Stimulated activated CD4-positive, alpha-beta T cell treated with anti-CD3 and anti-CD28 coated beads, Interleukin-1b, Interleukin-23, amount 100 ng/mL, for 48 hours (primary cell): ENCODE data around the gene SLC43A1.

Experiments used
- DNase-seq: peaks from one replicate; pipeline ENCODE4 v3.0.0-alpha.2; 2020

SLC43A1 gene

GRCh38 chr11:57497303-57498247 lies 17.9 kb downstream of the SLC43A1 start:
- DNase-seq, result no peak

- no peak for DNase-seq
Measured at GRCh38 chr11:57496109-57496820, 19.2 kb downstream of the SLC43A1 start.

DNA sequence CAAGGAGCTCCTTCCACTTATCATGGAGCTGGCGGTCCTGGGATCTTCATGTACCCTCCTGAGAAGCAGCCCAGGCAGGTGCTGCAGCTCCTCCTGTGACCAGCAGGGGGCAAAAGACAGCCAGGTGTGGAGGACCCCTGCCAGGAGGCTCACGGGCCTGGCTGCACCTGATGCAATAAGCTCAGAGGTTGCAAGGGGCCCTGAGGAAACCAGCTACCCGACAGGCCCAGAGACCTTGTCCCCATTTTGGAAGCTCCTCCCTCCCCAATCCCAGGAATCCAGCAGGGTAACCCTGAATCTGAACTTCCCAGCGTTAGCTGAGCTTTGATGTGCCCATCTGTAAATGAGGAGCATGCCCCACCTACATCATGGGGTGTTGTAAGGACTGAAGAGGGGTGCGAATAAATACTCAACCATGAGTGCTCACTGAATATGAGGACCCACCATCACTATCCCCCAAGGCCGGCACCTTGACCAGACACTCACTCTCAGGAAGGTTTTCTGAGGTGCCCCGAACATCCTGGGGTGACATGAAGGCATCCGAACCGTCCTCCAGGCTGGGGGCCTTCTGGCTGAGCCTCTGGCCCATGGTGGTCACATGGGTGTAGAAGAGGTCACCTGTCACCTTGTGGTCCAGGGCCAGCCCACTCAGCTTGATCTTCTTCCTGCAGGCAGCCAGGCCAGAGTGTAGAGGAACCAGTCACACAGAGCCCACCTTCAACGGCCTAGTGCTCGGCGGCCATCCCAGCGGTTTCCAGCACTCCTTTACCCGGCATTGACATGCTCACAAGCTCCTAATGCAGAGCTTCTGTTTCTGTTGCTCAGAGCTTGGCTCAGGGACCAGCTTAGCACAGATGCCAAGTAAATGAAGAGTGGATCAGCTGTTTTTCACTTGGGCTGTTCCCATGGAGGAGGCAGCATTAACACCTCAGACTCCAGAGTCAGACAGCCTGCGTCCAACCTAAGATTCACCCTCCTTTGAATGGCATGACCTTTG lies 21.7 kb downstream of the SLC43A1 start:
- peak; percentile 82 for DNase-seq

DNA sequence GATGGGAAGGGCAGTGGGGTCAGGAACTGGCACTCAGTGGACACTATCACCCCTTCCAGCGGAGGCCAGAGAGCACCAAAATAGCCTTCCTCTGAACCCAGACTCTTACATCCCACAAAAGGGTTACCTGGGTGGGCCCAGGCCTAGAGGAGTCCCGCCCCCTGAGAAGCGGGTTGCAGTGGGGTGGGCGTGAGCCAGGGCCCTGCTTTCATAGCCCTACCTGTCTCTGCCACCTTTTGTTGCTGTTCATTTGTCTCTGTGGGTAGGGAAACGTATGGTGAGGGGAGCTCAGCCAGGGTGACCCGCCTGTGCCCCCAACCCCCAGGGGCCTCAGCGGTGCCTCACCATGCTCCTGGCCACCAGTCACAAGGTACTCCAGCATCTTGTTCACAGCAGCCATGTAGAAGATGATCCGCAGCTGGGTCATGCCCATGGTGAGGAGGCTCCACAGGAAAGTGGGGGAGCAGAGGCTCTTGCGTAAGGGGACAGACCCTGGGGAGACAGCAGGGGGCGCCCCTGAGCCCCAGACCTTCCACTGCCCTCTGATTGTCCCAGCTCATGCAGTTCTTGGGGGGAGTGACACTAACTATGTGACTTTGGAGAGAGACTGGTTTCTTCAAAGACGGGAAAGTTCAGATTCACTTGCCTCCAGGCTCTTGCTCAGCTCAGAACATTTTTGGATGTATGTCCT lies 24.0 kb downstream of the SLC43A1 start:
- DNase-seq, result peak; percentile 64

DNA sequence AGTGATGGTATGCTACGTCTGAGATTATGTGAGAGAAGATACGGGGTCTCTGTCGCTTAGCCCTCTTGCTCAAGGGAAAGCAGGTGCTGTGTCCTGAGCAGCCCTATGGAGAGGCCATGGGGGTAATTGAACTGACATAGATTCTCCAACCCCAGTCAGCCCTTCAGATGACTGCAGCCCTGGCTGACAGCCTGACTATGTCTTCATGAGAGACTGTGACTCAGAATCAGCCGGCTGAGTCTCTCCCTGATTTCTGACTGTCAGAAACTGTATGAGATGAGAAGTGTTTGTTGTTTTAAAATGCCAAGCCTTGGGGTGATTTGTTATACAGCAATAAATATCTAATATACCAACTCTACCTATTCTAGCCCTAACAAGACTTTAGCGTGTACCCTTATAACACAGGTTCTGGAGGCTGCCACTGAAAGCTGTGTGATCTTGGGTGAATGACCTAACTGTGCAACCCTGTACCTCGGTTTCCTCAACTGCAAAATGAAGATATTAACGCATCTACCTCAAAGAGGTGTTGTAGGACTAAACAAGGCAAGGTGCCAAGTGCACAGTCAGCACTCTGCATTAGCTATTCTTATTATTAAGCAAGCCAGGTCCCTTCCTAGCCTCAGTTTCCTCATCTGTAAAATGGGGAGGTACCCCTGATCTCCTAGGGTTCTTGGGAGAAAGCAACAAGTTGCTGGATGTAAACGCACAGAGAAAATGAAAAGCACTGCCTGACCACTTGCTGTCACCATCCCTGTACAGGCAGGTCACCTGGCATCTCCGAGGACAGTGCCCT lies 24.9 kb downstream of the SLC43A1 start:
- DNase-seq, result no peak

- no peak for DNase-seq
Measured at GRCh38 chr11:57487920-57488659, 27.4 kb downstream of the SLC43A1 start.

GRCh38 chr11:57487021-57487778 lies 28.3 kb downstream of the SLC43A1 start:
- DNase-seq, result no peak

DNA sequence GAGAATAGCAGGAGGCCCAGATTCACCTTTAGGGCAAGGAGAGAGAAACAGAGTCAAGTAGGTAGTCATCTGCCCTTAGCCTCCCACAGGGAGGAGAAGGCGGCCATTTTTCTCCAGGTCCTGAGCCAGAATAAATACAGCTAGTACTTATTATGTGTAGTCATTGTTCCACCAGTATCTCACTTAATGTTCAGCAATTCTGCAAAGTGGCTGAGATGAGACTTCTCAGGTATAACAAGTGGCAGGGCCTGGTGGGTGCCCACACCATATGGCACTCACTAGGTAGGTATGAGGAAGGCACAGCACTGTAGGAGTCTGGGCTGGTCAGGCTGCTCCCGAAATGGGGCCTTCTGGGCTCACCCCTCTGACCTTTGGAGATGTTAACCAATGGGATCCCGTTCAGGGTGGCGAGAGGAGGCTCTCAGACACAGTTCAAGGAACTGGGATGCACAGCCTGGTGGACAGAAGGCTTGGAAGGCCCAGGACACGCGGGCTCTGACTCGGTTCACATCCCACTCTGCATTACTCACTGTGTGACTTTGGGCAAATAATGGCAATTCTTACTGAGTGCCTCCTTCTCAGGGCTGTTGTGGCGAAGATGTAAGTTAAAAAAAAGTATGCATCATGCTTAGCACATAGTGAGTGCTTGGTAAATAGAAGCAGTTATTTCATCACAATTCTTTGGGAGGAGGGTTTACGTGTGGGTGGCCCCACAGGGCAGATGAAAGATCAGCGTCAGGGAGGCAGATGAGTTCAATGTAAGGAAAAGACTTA lies 30.1 kb downstream of the SLC43A1 start:
- no peak for DNase-seq

DNA sequence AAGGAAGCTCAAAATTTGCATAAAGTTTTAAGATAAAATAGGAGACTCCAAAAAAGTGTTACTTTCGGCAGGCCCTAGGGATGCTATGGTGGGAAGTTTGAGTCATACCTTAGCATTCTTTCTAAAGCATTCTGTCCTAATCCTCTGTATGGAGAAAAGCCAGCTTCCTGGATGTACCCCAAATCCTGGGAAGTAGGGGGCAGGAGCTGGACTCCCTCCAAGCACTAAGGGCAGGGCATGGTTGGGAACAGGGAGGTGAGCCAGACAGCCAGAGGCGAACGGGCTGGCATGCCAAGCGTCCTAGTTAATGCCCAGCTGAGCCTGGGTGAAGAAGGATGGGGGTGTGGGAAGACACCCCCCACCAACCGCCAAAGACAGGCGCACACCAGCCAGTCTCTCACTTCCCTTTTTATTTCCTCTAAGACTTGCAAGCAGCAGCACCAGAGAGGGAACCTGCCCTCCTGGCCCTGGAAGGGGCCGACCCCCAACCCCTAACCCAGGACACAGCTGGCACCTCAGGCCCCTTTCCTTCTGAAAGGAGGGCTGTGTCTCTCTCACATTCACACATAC lies 31.3 kb downstream of the SLC43A1 start:
- no peak for DNase-seq

GRCh38 chr11:57483562-57483918 lies 32.0 kb downstream of the SLC43A1 start:
- DNase-seq, result no peak

DNA sequence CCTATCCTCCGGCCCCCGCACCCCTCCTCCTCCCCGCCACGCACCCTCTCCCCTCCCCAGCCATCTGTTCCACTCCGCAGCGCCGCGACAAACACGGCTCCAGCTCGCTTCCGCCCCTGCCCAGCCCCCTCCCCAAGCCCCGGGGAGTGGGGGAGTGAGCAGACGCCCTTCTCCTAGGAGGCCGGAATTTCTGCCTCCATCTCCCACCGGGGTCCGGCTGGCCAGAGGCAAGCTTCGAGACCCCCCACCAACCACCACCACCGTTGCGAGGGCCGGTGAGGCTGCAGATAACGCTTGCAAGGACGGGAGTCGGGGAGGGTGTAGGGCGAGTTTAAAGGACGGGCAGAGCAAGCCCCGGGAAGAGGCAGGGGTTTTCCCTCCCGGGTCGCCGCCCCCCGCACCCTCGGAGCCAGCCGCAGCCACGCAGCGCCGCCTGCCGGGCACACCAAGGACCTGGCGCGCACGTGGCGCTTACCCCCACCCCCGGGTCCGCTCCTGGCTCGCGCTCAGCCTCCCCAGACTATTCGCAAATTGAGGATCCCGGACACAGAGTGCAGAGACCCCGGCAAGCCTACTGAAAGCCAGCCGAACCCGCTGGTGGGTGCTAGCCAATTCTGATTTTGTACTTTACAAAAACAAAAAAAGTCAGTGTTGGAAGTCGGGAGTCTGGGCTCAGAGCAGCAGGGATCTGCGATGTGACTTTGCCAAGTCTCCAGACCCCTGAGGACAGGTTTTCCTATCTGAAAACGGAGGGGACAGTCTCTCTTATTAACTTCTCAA lies 32.5 kb downstream of the SLC43A1 start:
- peak; percentile 67 for DNase-seq

GRCh38 chr11:57481915-57482781 lies 33.4 kb downstream of the SLC43A1 start:
- no peak for DNase-seq

DNA sequence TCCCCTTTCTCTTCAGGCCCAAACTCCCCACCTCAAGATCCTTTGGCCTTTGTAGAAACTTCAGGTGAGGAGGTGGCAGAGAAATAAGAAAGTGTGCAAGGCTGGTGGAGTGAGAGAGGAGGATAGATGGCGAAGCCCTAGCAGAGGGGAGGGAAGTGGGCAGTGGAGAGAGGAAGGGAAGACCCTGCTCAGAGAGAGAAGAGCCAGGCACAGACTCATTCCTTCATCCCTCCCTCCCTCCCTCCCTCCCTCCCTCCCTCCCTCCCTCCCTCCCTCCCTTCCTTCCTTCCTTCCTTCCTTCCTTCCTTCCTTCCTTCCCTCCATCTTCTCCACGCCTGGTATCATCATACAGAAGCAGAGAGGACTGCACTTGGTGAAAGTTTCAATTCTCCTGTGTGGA lies 34.2 kb downstream of the SLC43A1 start:
- no peak for DNase-seq

GRCh38 chr11:57480409-57481137 lies 34.9 kb downstream of the SLC43A1 start:
- DNase-seq, result peak; percentile 79

- DNase-seq, result no peak
Measured at GRCh38 chr11:57479911-57480310, 35.6 kb downstream of the SLC43A1 start.

GRCh38 chr11:57479021-57479663 lies 36.4 kb downstream of the SLC43A1 start:
- DNase-seq, result no peak
